ENCODE results near the gene CCL1. TPM values are rescaled to one million over a fixed set of nuclear protein-coding genes. Genes with fewer than 3 reads are reported as not detected.
"Not testable (repeated sequence)": the region's sequence is repeated elsewhere in the genome, so short reads cannot be mapped to it uniquely, and the experiment has no call there.

Gene CCL1
- polyA plus RNA-seq, 12 donors = not detected

- no peak for DNase-seq
These were observed 4.4 kb downstream of the CCL1 start for GRCh38 chr17:34358631-34359030.

- no peak for DNase-seq
These were observed 5.6 kb downstream of the CCL1 start for GRCh38 chr17:34357398-34357797.

- DNase-seq = no peak
These were observed 6.8 kb downstream of the CCL1 start, which contains the start of gene CCL13 for GRCh38 chr17:34356194-34356593. Gene CCL13, plus strand, starts transcription at chr17:34356480. Its CDS starts 47 bp downstream, at chr17:34356527.

- DNase-seq = no peak
These were observed 8.4 kb downstream of the CCL1 start for GRCh38 chr17:34354637-34355036.

GRCh38 chr17:34352191-34352590 lies 10.8 kb downstream of the CCL1 start:
- DNase-seq = no peak

GRCh38 chr17:34351096-34351495 lies 11.9 kb downstream of the CCL1 start:
- no peak for DNase-seq

- DNase-seq = no peak
These were observed 13.3 kb downstream of the CCL1 start for GRCh38 chr17:34349751-34350150.

GRCh38 chr17:34347063-34347462 lies 16.0 kb downstream of the CCL1 start:
- no peak for DNase-seq

- no peak for DNase-seq
These were observed 21.1 kb downstream of the CCL1 start for GRCh38 chr17:34341916-34342315.

- DNase-seq = no peak
These were observed 23.8 kb downstream of the CCL1 start for GRCh38 chr17:34339138-34339770.

GRCh38 chr17:34337701-34338100 lies 25.3 kb downstream of the CCL1 start:
- no peak for DNase-seq

GRCh38 chr17:34327580-34327979 lies 35.5 kb downstream of the CCL1 start:
- DNase-seq = not testable (repeated sequence)

GRCh38 chr17:34321964-34322363 lies 41.1 kb downstream of the CCL1 start:
- no peak for DNase-seq

GRCh38 chr17:34319039-34319483 lies 44.0 kb downstream of the CCL1 start, which contains the start of gene CCL8:
Gene CCL8, plus strand, starts transcription at chr17:34319435. Its CDS starts 67 bp downstream, at chr17:34319502.
- no peak for DNase-seq

- no peak for DNase-seq
These were observed 44.6 kb downstream of the CCL1 start for GRCh38 chr17:34318474-34318873.

GRCh38 chr17:34314279-34314678 lies 48.8 kb downstream of the CCL1 start:
- peak; percentile 36 for DNase-seq

GRCh38 chr17:34313164-34313563 lies 49.9 kb downstream of the CCL1 start:
- DNase-seq = no peak

GRCh38 chr17:34312080-34312479 lies 51.0 kb downstream of the CCL1 start:
- DNase-seq = no peak

GRCh38 chr17:34311291-34311690 lies 51.7 kb downstream of the CCL1 start:
- no peak for DNase-seq

Other genes with a start within 250 kb of the CCL1 start
- gene CCL2, start 107.9 kb downstream of the CCL1 start, polyA plus RNA-seq (ENCODE audit: insufficient read length in 12 of 12) = 10 to 100 TPM in 11 of 12 donors, not detected in 1; 46.4 to 87.6 (median 66.0) TPM
- not detected for gene CCL7, start 93.0 kb downstream of the CCL1 start, polyA plus RNA-seq (ENCODE audit: insufficient read length in 12 of 12)
- under 1 TPM in 3 of 12 donors, not detected in 9; 0.17 to 0.22 (median 0.21) TPM for gene CCL11, start 77.5 kb downstream of the CCL1 start, polyA plus RNA-seq (ENCODE audit: insufficient read length in 12 of 12)
- gene CCL8, start 43.8 kb downstream of the CCL1 start, polyA plus RNA-seq (ENCODE audit: insufficient read length in 12 of 12) = 1 to 10 TPM in 4 of 12 donors, under 1 TPM in 6, not detected in 2; 0.44 to 1.3 (median 0.92) TPM
- gene CCL13, start 6.8 kb downstream of the CCL1 start, polyA plus RNA-seq (ENCODE audit: insufficient read length in 12 of 12) = 1 to 10 TPM in 5 of 12 donors, under 1 TPM in 5, not detected in 2; 0.28 to 3.8 (median 1.0) TPM
- gene TMEM132E, start 216.3 kb upstream of the CCL1 start, polyA plus RNA-seq (ENCODE audit: insufficient read length in 12 of 12) = under 1 TPM in 10 of 12 donors, not detected in 2; 0.08 to 0.74 (median 0.32) TPM

All from muscle of arm (tissue), 12 donors.